Smooth muscle cell of the brain vasculature (primary cell): ENCODE results near the gene ITPKA.

Experiments used
- DNase-seq: peaks from one replicate; pipeline ENCODE4 v3.0.0-alpha.2; 2012; ENCODE audit warnings: low read depth, low spot score

Gene ITPKA

DNA sequence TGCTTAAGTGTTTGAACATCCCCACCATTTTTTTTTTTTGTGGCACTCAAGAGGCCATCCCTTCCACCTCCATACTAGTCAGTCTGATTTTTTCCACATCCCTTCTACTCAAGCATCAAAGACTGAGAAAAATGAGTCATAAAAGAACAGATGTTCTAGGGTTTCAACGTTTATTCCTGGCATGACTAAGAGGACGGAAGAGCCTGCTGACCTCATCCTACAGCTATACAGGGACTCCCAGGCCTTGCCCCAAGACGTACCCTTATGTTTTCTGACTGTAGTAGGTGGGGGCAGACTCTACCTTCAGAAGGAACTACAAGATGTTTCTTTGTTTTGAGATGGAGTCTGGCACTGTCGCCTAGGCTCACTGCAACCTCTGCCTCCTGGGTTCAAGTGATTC is 3.3 kb upstream of the ITPKA start:
- DNase-seq, result peak; percentile 62

DNA sequence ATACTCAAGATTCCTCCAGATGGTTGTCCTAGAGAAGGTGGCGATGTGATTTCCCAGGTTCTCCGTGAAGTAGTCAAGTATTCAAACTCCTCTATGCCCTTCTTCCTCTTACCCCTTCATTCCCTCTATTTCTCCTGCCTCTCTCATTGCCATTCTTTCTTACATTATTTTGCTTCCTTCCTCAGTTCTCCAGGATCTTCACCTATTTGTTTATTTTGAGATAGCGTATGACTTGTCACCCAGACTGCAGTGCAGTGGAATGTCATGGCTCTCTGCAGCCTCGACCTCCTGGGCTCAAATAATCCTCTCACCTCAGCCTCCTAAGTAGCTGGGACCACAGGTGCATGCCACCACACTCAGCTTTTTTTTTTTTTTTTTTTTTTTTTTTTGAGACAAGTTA is 1.8 kb upstream of the ITPKA start:
- no peak for DNase-seq

DNA sequence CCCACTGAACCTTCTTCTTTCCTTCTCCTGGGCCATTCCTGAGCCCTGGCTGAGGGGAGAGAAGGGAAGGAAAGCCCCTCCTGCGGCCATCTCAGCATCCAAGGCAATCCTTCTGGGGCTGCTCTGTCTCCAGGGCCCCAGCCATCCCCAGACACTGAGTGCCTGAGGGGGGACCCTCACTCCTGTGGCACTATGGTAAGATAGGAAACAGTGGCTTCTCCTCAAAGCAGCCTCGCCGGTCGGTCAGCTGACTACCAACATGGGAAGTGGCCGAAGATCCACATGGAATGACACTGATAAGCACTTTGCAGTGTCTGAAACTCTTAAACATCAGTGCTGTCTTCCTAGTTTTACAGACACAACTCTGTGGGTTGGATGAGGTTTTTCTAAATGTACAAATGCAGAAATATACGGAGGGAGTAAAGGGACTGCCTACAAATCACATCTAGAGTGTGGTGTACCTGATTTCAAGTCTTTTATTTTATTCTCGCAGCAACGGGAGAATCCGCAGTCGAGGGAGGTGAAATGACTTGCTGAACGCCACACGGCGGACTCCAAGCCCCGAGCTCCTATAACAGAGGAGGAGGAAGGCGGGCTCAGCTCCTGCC is 973 bp upstream of the ITPKA start:
- DNase-seq, result no peak

DNA sequence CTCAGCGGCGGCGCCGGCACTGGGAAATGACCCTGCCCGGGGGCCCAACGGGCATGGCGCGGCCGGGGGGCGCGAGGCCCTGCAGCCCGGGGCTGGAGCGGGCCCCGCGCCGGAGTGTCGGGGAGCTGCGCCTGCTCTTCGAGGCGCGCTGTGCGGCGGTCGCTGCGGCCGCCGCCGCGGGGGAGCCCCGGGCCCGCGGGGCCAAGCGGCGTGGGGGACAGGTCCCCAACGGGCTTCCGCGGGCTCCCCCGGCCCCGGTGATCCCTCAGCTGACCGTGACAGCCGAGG is 172 bp downstream of the ITPKA start:
- no peak for DNase-seq

DNA sequence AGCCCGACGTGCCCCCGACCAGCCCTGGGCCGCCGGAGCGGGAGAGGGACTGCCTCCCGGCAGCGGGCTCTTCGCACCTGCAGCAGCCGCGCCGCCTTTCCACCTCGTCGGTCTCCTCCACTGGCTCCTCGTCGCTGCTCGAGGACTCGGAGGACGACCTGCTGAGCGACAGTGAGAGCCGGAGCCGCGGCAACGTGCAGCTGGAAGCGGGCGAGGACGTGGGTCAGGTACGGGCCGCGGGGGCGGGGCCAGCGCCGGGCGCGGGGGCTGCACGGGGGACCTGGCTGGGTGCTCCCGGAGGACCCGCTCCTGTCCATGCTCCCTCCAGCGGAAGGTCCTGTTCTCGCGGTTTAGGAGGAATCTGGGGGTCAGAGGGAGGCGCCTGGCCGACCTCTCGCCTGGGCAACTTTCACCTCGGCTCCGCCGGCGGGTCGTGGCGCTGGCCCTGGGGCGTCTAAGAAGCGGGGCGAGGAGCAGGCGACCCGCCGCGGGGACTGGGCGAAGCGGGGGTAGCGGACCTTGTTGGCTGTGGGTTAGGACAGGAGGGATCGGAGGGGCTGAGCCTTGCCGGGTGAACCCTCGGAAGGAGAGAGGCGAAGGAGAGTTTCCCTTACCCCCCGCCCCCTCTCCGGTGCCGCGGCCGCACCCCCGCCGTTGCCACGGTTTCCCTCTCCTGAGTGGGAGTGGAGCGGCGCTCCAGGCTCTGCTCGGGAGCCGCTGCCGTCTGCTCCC is 682 bp downstream of the ITPKA start:
- no peak for DNase-seq

DNA sequence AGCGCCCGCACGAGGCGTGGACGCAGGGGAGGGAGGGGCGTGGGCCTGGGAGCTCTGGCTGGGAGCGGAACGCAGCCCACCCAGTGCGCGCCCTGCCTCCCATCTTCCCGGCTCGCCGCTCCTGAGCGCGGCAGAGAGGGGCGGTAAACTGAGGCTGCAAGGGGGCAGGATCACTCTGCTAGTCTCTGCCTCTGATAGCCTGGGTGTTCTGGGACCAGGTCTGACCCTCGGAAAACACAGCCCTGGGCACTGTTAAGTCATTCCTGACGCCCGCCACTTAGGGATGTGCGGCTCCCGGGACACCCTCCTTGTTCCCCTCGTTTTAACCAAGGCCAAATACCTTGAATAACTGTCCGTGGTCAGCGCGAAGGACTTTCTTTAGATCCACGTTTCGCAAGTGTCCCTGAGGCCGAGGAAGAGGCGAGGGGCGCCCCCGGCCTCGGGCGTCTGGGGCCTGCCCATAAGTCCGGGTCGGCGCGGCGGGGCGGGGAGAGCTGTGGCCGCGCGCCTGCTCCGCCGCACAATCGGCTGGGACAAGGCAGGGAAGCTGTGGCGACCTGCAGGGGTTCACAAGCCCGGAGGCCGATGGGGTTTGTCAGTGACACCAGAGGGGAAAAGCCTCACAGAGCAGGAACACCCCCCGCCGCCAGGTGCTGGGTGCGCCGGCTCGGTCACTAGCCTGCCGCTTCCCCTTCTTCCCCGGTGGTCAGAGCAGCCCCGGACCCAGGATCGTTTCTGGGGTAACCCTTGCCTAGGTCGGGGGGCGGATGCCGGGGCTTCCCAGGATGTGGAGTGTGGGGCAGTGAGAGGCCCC is 1.5 kb downstream of the ITPKA start:
- DNase-seq, result no peak

DNA sequence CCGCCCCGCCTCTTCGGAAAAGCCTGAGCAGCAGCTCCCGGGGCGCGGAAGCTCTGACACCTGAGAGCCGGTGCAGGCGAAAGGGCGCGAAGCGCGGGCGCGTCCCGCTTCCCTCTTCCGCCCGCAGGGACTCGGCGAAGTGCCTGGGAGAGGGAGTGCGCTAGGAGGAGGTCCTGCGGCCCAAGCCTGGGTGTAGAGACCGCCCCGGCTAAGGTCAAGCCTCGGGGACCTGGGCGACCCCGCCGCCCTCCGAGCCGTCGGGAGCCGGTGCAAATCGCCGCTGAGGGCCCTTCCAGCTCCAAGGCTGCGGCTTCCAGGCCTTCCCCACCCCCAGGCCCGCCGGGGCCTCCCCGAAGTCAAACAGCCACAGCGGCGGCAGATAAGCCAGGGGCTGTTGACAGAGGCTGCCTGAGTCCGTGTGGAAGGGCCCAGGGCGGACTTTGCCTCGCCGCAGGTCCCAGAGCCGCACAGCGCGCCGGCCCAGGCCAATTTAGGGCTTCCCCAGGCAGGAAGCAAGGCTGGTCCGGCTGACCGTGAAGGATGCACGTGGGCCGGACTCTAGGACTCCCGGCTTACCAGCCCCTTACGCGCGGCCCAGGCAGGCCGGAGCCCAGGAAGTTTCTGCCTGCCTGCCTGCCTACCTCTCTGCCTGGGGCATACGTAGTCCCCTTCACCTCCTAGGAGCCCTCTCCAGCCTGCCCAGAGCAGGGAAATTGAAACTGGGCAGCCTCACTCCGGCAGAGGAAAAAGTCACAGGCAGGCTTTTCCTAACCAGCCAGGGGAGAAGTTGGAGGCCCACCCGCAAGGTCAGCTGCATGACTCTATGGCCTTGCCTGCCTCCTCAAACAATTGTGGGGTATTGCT is 2.3 kb downstream of the ITPKA start:
- no peak for DNase-seq

DNA sequence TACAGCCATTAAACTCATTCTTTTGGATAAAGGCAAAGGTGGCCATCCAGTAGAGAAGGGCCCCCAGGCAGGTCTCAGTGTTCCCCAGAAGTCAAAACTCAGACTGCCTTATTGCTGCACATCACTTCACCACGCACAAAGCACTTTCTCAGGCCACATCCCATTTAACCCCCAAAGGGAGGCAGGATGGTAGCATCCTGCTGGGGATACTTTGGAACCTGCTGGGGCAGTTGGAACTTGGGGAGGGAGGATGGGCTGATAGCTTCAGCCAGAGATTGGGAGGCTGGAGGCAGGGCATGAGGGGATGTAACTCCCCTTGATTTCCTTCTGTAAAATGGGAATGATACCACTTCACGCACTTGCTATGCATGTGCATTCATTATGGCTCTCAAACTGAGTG is 5.0 kb downstream of the ITPKA start:
- no peak for DNase-seq

DNA sequence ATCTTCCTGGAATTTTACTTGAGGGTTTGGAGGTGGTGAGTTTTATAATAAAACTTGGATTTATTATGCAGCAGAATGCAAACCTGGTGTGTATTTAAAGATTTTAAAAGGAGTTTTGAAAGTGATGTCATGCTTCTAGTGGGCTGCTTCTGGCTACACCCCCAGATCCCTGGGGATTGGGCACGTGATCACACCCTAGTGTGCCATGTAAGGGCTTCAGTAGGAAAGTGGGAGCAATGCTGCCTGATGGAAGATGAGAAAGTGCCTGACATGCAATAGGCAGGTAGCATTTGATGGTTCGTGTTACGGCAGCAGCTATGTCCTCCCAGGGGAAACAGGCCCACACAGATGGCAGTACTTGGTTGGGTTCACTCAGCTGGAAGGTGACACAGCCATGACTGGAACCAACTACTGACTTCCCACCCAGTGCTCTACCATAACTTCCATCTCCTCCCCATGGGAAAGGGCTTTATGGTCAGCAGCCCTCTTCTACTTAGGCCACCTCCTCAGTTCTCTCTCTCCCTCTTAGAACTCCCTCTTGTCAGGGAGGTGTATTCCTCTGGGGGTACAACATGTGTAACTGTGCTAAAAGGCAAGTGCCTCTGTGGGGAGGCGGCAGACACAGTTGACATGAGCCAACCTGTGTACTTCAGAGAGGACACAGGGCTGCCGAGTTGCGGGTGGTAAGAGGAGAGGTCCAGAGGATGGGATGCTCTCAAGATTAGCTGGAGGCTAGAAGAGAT is 5.6 kb downstream of the ITPKA start:
- no peak for DNase-seq

DNA sequence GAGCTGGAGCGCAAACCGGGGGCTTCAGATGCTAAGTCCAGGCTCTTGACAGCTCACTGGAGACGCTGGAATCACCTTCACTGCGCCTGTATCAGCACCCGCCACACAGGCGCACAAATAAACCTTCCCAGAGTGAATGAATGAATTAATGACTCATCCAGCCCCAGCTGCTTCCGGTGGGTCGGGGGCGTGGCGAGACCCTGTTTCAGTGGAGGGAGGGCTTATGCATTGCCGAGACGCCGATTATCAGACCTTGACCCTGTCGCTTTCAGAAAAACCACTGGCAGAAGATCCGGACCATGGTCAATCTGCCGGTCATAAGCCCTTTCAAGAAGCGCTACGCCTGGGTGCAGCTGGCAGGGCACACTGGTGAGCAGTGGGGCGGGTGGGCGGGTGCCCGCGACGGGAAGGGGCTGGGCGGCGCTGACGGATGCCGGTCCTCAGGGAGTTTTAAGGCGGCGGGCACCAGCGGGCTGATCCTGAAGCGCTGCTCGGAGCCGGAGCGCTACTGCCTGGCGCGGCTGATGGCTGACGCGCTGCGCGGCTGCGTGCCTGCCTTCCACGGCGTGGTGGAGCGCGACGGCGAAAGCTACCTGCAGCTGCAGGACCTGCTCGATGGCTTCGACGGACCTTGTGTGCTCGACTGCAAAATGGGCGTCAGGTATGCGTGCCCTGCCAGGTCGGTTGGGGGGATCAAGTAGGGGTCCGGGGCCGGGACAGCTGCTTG is 7.7 kb downstream of the ITPKA start:
- no peak for DNase-seq

DNA sequence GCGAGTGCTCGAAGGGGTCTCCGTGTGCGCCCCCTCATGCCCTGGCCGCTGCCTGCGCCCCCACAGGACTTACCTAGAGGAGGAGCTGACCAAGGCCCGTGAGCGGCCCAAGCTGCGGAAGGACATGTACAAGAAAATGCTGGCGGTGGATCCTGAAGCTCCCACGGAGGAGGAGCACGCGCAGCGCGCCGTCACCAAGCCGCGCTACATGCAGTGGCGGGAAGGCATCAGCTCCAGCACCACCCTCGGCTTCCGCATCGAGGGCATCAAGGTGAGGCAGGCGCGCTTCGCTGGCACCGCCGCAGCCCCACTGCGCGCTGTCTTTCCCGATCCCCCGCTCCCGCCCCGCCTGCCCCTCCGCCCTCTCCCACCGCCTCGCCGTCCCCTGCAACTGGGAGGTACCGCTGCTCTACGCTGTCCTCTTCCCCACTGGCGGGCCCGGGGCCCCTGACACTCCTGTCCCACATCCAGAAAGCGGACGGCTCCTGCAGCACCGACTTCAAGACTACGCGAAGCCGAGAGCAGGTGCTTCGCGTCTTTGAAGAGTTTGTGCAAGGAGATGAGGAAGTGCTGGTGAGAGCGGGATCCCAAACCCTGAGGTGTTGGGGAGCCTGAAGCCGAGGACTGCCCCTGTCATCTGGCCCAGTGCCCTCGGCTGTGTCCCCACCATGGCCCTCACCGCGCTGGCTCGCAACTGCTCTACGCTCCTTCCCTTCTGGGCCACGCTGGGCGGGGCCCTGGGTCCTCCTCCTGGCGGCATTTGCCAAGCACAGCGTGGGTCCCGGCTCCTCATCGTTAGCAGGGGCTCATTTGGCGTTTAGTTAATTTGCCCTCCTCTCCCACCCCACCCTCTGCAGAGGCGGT is 8.5 kb downstream of the ITPKA start:
- no peak for DNase-seq

DNA sequence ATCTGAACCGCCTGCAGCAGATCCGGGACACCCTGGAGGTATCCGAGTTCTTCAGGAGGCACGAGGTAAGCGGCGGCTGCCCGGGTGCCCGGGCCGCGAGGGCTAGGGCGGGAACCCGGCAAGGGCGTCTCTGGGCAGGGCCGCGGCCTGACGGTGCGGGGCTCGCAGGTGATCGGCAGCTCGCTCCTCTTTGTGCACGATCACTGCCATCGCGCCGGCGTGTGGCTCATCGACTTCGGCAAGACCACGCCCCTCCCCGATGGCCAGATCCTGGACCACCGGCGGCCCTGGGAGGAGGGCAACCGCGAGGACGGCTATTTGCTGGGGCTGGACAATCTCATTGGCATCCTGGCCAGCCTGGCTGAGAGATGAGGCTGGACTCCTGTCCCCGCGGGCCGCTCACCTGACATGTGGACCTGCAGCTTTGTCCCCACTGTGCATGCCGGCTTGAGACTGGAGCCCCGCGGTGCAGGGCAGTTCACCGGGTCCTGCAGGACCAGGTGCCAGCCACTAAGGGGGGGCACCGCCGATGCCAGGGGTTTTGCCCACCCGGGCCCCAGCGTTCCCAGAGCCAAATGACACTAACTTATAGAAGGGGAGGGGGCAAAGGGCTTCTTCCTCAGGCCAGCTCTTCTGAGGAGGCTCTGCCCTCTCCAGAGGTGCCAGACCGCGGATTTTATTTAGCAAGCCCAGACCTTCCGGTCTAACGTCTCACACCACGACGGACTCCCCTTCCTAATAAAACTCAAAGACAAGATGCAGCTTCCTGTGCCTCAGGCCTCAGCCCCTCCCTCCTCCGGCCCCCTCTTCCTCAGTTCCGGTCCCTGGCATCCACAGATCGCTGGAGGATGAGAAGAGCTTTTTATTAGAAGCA is 9.4 kb downstream of the ITPKA start:
- no peak for DNase-seq

DNA sequence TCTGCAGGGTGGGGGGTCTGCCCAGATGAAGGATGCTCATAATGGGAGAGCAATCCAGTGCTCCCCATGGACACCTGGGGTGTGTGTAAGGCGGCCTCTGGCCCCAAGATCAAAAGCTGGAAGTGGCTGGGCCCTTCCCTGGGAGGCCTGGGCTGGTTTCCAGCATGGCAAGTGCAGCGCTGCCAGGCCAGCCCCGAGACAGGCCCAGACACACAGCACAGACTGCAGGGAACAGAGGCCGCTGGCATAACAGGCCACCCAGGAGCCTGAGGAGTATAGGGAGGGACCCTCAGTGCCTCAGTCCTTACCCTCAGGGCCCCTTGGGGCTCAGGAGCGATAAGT is 10.0 kb downstream of the ITPKA start:
- DNase-seq, result no peak

DNA sequence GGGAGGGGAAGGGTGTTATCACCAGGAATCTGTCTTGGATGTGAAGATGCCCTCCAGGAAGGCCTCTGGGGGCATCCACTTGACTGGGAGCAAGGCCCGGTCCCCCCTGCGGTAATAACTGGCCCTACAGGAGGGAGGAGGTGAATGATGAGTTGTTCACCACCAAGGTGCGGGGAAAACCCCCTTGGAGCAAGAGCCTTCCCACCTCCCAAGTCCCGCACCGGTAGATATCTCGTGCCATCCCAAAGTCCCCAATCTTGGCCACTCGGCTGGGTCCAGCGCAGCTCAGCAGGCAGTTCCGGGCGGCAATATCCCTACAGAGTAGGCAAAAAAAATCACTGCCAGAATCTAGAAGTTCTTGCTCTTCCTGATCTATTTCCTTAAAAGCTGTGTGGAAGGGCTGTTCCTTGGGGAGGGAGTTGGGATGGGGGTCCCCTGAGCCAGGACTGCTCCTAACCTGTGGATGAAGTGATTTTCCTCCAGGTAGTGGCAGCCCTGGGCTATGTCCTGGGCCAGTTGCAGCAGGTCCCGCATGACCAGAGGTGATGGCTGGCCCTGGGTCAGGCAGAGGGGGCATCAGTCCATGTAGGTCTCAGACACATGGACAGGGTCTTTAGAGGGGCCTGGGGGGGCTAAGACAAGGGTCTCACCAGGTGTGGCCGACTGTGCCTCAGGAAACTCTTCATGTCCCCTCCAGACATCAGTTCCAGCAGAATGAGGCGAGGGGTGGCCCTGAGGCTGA is 11.2 kb downstream of the ITPKA start:
- no peak for DNase-seq

DNA sequence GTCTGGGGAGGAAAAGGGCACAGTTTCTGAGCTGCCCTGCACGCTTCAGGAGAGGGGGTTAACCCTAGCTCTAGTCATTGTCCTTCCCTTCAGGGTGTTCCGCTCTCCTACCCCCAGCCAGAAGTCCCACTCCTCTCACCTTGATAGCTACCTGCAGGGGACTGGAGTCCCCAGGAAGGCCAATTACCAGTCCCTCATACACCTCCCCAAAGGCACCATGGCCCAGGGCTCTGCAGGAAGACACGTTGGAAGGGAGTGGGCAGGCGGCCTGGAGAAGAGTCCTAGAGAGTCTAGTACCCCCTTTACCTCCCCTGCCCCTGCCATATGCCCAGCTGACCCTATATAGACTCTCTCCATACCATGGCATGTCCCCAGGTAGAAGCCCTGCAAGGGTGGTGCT is 12.1 kb downstream of the ITPKA start:
- DNase-seq, result no peak

DNA sequence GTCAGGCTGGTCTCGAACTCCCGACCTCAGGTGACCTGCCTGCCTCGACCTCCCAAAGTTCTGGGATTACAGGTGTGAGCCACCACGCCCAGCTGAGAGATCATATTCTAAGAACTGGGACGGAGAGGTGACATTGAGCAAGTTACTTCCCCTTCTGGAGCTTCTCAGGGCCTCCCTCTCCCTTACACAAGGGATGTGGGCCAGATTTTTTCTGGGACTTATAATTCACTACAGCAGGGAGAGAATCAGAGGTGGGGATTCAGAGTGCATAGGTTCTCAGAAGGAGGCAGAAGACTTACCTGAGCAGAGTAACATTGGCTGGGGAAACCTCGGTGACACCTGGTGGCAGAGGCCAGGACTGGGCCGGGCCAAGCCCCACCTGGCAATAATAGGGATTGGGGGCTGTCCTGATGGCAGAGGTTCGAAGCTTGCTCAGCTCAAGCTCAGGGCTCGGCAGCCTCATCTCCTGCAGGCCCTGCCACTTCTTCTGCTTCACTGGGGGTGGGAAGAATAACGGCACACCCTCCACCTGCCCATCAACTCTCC is 13.2 kb downstream of the ITPKA start:
- DNase-seq, result no peak

DNA sequence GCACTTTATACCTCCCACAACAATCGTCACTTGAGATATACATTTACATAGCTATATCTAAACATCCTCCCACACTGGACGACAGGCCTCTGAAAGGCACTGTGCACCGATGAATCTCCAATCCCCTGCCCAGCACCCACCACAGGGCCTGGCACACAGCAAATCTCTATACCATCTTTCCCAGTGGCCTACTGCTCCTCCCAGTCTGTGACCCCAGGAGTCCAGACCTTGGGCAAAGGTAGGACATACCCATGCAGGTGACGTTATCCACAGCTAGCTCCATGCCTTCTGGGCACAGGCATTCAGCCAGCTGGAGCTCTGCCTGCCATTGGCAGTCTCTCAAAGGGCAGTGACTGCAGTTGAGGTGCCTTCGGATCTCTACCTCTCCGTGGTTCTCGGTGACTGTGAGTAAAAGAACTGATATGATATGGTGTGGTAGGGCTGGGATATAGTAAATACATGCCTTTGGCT is 14.2 kb downstream of the ITPKA start:
- DNase-seq, result no peak

DNA sequence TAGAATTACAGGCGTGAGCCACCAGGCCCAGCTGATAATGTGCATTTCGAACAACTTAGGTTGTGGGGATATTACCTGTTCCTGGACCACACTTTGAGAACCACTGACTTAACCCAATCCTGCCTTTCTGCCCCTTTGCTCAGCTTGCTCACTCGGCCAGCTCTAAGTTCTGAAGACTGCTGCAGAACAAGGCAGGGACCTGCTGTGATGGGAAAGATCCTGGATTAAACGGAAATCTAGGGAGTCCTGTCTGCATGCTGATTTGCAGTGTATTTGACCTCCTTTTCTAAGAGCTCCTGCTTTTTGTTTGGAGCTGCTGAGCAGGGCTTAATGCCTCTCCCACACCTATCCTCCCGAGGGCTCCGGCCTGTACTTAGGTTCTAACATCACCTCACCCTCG is 17.1 kb downstream of the ITPKA start:
- no peak for DNase-seq
